Measurements from ENCODE around the gene PCDHGA10.
A peak's percentile ranks its signal among the peaks of the same experiment; 100 is the strongest.
"Not testable (repeated sequence)": the region's sequence is repeated elsewhere in the genome, so short reads cannot be mapped to it uniquely, and the experiment has no call there.

The PCDHGA10 gene

DNA sequence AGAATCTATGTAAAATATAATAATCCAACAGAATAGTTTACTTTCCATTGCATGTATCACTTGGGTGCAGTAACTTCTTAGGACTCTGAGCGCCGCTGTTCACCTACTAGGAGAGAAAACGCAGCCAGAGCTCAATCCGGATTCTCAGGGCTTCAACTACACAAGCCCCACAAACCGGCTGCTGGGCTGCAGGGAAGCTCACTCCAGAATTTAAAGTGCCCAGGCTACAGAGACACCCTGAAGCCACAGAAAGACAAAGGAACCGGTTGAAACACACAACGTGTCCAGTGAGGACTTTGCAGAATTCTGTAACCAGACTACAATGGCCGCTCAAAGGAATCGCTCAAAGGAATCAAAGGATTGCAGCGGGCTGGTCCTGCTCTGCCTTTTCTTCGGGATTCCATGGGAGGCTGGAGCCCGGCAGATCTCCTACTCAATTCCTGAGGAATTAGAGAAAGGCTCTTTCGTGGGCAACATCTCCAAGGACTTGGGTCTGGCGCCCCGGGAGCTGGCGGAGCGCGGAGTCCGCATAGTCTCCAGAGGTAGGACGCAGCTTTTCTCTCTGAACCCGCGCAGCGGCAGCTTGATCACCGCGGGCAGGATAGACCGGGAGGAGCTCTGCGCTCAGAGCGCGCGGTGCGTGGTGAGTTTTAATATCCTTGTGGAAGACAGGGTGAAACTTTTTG is at the start of gene PCDHGA10:
PCDHGA10 (plus strand) TSS at position 134 of the 686 bp plus-strand sequence; CDS start at position 323, 189 bp downstream.
- peak in 1 of 4 experiments; percentile 35 for DNase-seq

GRCh38 chr5:141363952-141364660 is 48.7 kb upstream of the PCDHGA10 start, which contains the start of gene PCDHGA5:
Gene PCDHGA5 (plus strand): TSS chr5:141364162. CDS start chr5:141364331, 169 bp downstream.
- DNase-seq: no peak

DNA sequence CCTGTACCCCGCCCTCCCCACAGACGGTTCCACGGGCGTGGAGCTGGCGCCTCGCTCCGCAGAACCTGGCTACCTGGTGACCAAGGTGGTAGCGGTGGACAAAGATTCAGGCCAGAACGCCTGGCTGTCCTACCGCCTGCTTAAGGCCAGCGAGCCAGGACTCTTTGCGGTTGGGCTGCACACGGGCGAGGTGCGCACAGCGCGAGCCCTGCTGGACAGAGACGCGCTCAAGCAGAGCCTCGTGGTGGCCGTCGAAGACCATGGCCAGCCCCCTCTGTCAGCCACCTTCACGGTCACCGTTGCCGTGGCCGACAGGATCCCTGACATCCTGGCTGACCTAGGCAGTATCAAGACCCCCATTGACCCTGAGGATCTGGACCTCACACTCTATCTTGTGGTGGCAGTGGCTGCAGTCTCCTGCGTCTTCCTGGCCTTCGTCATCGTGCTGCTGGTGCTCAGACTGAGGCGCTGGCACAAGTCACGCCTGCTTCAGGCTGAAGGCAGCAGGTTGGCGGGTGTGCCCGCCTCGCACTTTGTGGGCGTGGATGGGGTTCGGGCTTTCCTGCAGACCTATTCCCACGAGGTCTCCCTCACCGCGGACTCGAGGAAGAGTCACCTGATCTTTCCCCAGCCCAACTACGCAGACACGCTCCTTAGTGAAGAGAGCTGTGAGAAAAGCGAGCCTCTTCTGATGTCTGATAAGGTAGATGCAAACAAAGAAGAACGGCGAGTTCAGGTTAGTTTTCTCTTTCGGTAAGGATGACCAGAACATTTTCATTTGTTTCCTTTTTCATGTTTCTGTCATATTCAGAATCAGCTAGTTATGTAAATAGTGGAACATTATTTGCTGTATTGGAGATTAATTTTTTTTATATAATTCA is 46.5 kb upstream of the PCDHGA10 start:
- no peak for DNase-seq

- DNase-seq: peak in 1 of 4 experiments; percentile 7
Measured at GRCh38 chr5:141369994-141370848, 42.6 kb upstream of the PCDHGA10 start, which contains the start of gene PCDHGB3. Gene PCDHGB3 (plus strand): TSS chr5:141370242. CDS start chr5:141370395, 153 bp downstream.

GRCh38 chr5:141371572-141372475 is 41.0 kb upstream of the PCDHGA10 start:
- no peak for DNase-seq

DNA sequence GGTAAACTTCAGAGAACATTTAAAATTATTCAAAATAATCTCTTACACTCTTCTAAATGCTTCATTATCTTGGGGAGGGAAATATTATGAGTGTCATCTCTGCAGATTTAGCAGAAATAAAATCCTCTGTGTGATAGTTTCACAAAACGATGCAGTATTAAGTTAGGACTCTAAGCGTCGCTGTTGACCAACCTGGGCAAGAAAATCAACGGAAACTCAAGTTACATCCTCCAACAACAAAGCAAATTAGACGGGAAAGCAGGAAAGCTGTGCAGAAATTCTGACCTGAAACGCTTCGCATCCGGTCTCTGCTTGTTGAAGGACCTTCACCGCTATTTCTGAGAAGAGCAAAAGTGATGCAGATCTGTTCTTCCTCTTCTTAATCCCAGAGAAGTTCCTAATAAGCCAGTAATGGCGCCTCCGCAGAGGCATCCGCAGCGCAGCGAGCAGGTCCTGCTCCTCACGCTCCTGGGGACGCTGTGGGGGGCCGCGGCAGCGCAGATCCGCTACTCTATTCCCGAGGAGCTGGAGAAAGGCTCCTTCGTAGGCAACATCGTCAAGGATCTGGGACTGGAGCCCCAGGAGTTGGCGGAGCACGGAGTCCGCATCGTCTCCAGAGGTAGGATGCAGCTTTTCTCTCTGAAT is 39.0 kb upstream of the PCDHGA10 start, which contains the start of gene PCDHGA6:
PCDHGA6 (plus strand) TSS at position 219 of the 645 bp plus-strand sequence; CDS start at position 412, 193 bp downstream.
- no peak for DNase-seq

DNA sequence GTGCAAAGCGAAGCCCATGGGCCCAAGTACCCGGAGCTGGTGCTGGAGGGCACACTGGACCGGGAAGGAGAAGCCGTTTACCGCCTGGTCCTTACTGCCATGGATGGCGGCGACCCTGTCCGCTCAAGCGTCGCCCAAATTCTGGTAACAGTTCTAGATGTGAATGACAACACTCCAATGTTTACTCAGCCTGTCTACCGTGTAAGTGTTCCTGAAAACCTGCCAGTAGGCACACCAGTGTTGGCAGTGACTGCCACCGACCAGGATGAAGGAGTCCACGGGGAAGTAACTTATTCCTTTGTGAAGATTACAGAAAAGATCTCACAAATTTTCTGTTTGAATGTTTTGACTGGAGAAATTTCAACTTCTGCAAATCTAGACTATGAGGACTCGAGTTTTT is 38.2 kb upstream of the PCDHGA10 start:
- no peak for DNase-seq

DNA sequence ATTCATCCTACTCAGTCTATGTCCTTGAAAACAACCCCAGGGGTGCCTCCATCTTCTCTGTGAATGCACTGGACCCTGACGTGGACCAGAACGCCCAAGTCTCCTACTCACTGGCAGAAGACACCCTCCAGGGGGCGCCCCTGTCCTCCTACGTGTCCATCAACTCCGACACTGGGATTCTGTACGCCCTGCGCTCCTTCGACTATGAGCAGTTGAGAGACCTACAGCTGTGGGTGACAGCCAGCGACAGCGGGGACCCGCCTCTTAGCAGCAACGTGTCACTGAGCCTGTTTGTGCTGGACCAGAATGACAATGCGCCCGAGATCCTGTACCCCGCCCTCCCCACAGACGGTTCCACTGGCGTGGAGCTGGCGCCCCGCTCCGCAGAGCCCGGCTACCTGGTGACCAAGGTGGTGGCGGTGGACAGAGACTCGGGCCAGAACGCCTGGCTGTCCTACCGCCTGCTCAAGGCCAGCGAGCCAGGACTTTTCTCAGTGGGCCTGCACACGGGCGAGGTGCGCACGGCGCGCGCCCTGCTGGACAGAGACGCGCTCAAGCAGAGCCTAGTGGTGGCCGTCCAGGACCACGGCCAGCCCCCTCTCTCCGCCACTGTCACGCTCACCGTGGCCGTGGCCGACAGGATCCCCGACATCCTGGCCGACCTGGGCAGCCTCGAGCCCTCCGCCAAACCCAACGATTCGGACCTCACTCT is 37.2 kb upstream of the PCDHGA10 start:
- DNase-seq: not testable (repeated sequence)

GRCh38 chr5:141382469-141383294 is 30.1 kb upstream of the PCDHGA10 start, which contains the start of gene PCDHGA7:
Gene PCDHGA7 (plus strand): TSS chr5:141382742. CDS start chr5:141382900, 158 bp downstream.
- DNase-seq: no peak

DNA sequence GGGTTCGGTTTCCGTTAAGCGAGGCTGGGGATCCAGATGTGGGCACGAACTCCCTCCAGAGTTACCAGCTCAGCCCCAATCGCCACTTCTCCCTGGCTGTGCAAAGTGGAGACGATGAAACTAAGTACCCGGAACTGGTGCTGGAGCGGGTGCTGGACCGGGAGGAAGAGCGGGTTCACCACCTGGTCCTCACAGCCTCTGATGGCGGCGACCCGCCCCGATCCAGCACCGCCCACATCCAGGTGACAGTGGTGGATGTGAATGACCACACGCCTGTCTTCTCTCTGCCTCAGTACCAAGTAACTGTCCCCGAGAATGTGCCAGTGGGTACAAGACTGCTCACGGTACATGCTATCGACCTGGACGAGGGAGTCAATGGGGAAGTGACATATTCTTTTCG is 29.4 kb upstream of the PCDHGA10 start:
- DNase-seq: no peak

DNA sequence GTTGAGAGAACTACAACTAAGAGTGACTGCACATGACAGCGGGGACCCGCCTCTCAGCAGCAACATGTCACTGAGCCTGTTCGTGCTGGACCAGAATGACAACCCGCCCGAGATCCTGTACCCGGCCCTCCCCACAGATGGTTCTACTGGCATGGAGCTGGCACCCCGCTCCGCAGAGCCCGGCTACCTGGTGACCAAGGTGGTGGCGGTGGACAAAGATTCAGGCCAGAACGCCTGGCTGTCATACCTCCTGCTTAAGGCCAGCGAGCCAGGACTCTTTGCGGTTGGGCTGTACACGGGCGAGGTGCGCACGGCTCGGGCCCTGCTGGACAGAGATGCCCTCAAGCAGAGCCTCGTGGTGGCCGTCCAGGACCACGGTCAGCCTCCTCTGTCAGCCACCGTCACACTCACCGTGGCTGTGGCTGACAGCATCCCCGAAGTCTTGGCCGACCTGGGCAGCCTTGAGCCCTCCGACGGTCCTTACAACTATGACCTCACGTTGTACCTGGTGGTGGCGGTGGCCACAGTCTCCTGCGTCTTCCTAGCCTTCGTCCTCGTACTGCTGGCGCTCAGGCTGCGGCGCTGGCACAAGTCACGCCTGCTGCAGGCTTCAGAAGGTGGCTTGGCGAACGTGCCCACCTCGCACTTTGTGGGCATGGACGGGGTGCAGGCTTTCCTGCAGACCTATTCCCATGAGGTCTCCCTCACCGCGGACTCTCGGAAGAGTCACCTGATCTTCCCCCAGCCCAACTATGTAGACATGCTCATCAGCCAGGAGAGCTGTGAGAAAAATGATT is 28.1 kb upstream of the PCDHGA10 start:
- DNase-seq: no peak

- not testable (repeated sequence) for DNase-seq
Measured at GRCh38 chr5:141387557-141388311, 25.1 kb upstream of the PCDHGA10 start, which contains the start of gene PCDHGB4. Gene PCDHGB4 (plus strand): TSS chr5:141387698. CDS start chr5:141387885, 187 bp downstream.

DNA sequence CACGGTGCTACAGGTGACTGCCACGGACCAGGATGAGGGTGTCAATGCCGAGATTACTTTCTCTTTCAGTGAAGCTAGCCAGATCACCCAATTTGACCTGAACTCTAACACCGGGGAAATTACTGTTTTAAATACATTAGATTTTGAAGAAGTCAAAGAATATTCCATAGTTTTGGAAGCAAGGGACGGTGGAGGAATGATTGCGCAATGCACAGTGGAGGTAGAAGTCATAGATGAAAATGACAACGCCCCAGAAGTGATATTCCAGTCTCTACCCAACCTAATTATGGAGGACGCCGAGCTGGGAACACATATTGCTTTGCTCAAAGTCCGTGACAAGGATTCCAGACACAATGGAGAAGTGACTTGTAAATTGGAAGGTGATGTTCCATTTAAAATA is 24.1 kb upstream of the PCDHGA10 start:
- no peak for DNase-seq

DNA sequence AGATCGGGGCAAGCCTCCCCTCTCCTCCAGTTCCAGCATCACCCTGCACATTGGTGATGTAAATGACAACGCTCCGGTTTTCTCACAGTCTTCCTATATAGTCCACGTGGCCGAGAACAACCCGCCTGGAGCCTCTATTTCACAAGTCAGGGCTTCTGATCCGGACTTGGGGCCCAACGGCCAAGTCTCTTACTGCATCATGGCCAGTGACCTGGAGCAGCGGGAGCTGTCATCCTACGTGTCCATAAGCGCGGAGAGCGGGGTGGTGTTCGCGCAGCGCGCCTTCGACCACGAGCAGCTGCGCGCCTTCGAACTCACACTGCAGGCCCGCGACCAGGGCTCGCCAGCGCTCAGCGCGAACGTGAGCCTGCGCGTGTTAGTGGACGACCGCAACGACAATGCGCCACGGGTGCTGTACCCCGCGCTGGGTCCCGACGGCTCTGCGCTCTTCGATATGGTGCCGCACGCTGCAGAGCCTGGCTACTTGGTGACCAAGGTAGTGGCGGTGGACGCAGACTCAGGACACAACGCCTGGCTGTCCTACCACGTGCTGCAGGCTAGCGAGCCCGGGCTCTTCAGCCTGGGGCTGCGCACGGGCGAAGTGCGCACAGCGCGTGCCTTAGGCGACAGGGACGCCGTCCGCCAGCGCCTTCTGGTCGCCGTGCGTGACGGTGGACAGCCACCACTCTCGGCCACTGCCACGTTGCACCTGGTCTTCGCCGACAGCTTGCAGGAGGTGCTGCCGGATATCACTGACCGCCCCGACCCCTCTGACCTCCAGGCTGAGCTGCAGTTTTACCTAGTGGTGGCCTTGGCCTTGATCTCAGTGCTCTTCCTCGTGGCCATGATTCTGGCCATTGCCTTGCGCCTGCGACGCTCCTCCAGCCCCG is 23.4 kb upstream of the PCDHGA10 start:
- no peak for DNase-seq

DNA sequence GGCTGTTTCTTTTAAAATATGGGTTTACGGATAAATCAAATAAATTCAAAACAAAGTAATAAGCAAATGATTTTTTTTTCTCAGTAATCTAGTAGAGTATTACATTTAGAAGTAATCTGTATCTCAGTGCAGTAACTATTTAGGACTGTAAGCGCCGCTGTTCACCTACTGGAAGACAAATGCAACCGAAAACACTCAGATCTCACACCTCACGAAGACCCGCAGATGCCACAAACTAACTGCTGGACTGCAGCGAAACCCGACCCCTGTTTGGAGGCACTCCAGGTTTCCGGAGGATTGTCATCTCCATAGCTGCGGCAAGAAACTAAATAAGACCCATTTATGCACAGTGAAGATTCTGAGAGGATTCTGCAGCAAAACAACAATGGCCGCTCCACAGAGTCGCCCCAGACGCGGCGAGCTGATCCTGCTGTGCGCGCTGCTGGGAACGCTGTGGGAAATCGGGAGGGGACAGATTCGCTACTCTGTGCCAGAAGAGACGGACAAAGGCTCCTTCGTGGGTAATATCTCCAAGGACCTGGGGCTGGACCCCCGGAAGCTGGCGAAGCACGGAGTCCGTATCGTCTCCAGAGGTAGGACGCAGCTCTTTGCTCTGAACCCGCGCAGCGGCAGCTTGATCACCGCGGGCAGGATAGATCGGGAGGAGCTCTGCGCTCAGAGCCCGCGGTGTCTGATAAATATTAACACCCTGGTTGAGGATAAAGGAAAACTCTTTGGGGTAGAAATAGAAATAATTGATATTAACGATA is 20.2 kb upstream of the PCDHGA10 start, which contains the start of gene PCDHGA8:
PCDHGA8 (plus strand) TSS at position 205 of the 770 bp plus-strand sequence; CDS start at position 386, 181 bp downstream.
- no peak for DNase-seq
